BLaER1 (cell line): ENCODE data around the gene RAP1GAP.

Experiments
- H3K27ac ChIP-seq: shearing (Covaris generic); formaldehyde crosslinking; 2 replicates; pipeline ENCODE4 v1.8.1; 2022
- H3K27me3 ChIP-seq: shearing (Covaris generic); formaldehyde crosslinking; 2 replicates; pipeline ENCODE4 v1.8.1; 2022
- H3K36me3 ChIP-seq: shearing (Covaris generic); formaldehyde crosslinking; 2 replicates; pipeline ENCODE4 v1.8.1; 2022
- H3K4me1 ChIP-seq: shearing (Covaris generic); formaldehyde crosslinking; 2 replicates; pipeline ENCODE4 v1.8.1; 2022
- H3K4me2 ChIP-seq: shearing (Covaris generic); formaldehyde crosslinking; 2 replicates; pipeline ENCODE4 v1.8.1; 2022
- H3K4me3 ChIP-seq: shearing (Covaris generic); formaldehyde crosslinking; 2 replicates; pipeline ENCODE4 v1.8.1; 2022
- H3K9ac ChIP-seq: shearing (Covaris generic); formaldehyde crosslinking; 2 replicates; pipeline ENCODE4 v1.8.1; 2022
- H3K9me3 ChIP-seq: shearing (Covaris generic); formaldehyde crosslinking; 2 replicates; pipeline ENCODE4 v1.8.1; 2022
- H4K20me1 ChIP-seq: shearing (Covaris generic); formaldehyde crosslinking; 2 replicates; pipeline ENCODE4 v1.8.1; 2022
- Cebpa-rat ChIP-seq: shearing (Covaris generic); IDR thresholded peaks from 2 replicates; pipeline ENCODE4 v1.8.1; 2022

RAP1GAP gene

GRCh38 chr1:21701401-21701800, 32.2 kb upstream of the RAP1GAP start:
- Histone ChIP-seq H3K4me1 (peaks cover 11% of the 10 kb centered on the region), H3K36me3 (peaks cover 88% of the 10 kb centered on the region), H3K27me3 (no peaks in the 10 kb centered on the region), H3K9ac (no peak overlapping the region), H3K27ac (no peak overlapping the region), H3K9me3 (no peaks in the 10 kb centered on the region), H4K20me1 (0 out of 2 replicates have a peak, but pooled peaks cover 8% of the 10 kb centered on the region), H3K4me3 (no peak overlapping the region), H3K4me2 (no peak overlapping the region)
- no peak for TF ChIP-seq Cebpa-rat

- H3K36me3 ChIP-seq = peaks cover 88% of the 10 kb centered on the region
- no peak for TF ChIP-seq Cebpa-rat
- no peak overlapping the region for H3K9ac ChIP-seq
- H3K4me1 ChIP-seq = peaks cover 8% of the 10 kb centered on the region; the same call in 1 of the 2 replicates
- no peak overlapping the region for H3K4me2 ChIP-seq
- H3K4me3 ChIP-seq = no peak overlapping the region
- H3K27me3 ChIP-seq = no peaks in the 10 kb centered on the region
- no peaks in the 10 kb centered on the region for H3K9me3 ChIP-seq
- H3K27ac ChIP-seq = no peak overlapping the region
- 0 out of 2 replicates have a peak, but pooled peaks cover 4% of the 10 kb centered on the region for H4K20me1 ChIP-seq
Measured at GRCh38 chr1:21700094-21700493, 30.9 kb upstream of the RAP1GAP start.

DNA sequence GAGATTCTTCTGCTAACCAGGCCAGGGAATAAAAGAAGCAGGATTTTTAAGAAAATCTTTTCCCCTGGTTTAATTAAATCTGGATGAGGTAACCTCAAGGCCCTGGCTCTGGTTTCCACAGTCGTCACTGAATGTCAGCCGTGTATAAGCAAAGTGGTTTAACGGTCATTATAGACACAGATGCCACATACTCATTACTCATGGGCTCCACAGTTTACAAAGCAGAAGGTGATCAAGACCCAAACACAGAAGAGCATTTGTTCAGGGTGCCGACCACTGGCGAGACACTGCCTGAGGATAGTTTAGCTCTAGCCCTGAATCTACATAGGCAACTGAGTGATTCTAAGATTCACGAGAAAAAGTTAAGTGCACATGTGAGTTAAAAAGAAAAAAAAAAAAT, 27.8 kb upstream of the RAP1GAP start:
- Histone ChIP-seq H3K4me3 (no peak overlapping the region), H3K36me3 (peaks cover 90% of the 10 kb centered on the region), H3K27ac (no peak overlapping the region), H3K27me3 (no peaks in the 10 kb centered on the region), H3K9me3 (no peaks in the 10 kb centered on the region), H4K20me1 (0 out of 2 replicates have a peak, but pooled peaks cover 15% of the 10 kb centered on the region), H3K4me1 (peaks cover 8% of the 10 kb centered on the region; the same call in 1 of the 2 replicates), H3K4me2 (no peak overlapping the region), H3K9ac (no peak overlapping the region)
- no peak for TF ChIP-seq Cebpa-rat

DNA sequence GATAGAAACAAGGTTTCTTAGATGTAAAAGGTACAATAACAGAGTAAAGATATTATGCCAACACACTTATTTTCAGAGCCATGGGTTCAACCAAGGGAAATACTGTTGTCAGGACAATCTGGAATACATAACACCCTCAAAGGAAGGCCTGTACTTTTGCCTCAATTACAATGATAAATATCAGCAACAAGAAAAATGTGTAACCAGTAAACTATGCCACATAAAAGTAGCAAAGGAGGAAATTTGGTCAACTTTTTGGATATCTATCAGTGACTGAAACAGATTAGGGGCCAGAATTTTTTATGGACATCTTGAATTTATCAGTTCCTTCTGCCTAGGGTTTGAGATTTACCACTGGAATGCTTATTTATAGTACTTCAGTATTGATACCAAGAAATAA, 24.6 kb upstream of the RAP1GAP start:
- no peak overlapping the region for H3K27ac ChIP-seq
- no peak overlapping the region for H3K4me3 ChIP-seq
- no peaks in the 10 kb centered on the region for H3K9me3 ChIP-seq
- no peaks in the 10 kb centered on the region for H3K27me3 ChIP-seq
- no peak for TF ChIP-seq Cebpa-rat
- no peak overlapping the region for H3K9ac ChIP-seq
- H3K4me1 ChIP-seq = no peaks in the 10 kb centered on the region
- H3K36me3 ChIP-seq = peaks cover 88% of the 10 kb centered on the region
- H4K20me1 ChIP-seq = 0 out of 2 replicates have a peak, but pooled peaks cover 12% of the 10 kb centered on the region
- H3K4me2 ChIP-seq = no peak overlapping the region

DNA sequence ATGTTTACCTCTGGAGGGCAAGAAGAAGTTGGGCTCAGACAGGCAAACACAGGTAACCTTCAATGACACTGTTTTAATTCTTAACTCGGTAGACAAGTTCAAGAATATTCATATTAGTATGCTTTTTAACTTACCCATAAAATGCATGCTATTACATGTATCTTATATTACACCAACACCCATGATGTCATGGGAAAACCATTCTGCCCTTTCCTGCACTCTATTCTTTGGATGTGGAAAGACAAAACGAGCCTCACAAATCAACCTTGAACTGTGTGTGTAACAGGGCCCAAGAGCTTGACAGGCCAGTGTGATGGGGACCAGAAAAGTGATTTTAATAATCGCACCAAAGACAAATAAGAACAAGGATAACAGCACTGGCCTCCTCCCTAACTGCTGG, 22.6 kb upstream of the RAP1GAP start:
- H4K20me1 ChIP-seq = 0 out of 2 replicates have a peak, but pooled peaks cover 12% of the 10 kb centered on the region
- no peak overlapping the region for H3K9ac ChIP-seq
- no peak for TF ChIP-seq Cebpa-rat
- H3K4me3 ChIP-seq = no peak overlapping the region
- no peak overlapping the region for H3K4me2 ChIP-seq
- H3K36me3 ChIP-seq = peaks cover 95% of the 10 kb centered on the region
- H3K4me1 ChIP-seq = no peaks in the 10 kb centered on the region
- H3K27ac ChIP-seq = no peak overlapping the region
- H3K9me3 ChIP-seq = 0 out of 2 replicates have a peak, but pooled peaks cover under 1% of the 10 kb centered on the region
- no peaks in the 10 kb centered on the region for H3K27me3 ChIP-seq

- Histone ChIP-seq H3K4me3 (no peak overlapping the region), H3K4me1 (no peaks in the 10 kb centered on the region), H3K27ac (no peak overlapping the region), H4K20me1 (0 out of 2 replicates have a peak, but pooled peaks cover 12% of the 10 kb centered on the region), H3K36me3 (peaks cover 98% of the 10 kb centered on the region), H3K27me3 (no peaks in the 10 kb centered on the region), H3K4me2 (no peak overlapping the region), H3K9ac (no peak overlapping the region), H3K9me3 (peaks cover 19% of the 10 kb centered on the region)
- no peak for TF ChIP-seq Cebpa-rat
Measured at GRCh38 chr1:21689661-21690372, 20.7 kb upstream of the RAP1GAP start.

GRCh38 chr1:21687081-21687529, 17.9 kb upstream of the RAP1GAP start:
- no peak for TF ChIP-seq Cebpa-rat
- Histone ChIP-seq H3K27ac (no peak overlapping the region), H4K20me1 (0 out of 2 replicates have a peak, but pooled peaks cover 3% of the 10 kb centered on the region), H3K9ac (no peak overlapping the region), H3K36me3 (peaks cover 98% of the 10 kb centered on the region), H3K27me3 (no peaks in the 10 kb centered on the region), H3K4me1 (no peaks in the 10 kb centered on the region), H3K4me3 (no peak overlapping the region), H3K4me2 (no peak overlapping the region), H3K9me3 (peaks cover 21% of the 10 kb centered on the region)

DNA sequence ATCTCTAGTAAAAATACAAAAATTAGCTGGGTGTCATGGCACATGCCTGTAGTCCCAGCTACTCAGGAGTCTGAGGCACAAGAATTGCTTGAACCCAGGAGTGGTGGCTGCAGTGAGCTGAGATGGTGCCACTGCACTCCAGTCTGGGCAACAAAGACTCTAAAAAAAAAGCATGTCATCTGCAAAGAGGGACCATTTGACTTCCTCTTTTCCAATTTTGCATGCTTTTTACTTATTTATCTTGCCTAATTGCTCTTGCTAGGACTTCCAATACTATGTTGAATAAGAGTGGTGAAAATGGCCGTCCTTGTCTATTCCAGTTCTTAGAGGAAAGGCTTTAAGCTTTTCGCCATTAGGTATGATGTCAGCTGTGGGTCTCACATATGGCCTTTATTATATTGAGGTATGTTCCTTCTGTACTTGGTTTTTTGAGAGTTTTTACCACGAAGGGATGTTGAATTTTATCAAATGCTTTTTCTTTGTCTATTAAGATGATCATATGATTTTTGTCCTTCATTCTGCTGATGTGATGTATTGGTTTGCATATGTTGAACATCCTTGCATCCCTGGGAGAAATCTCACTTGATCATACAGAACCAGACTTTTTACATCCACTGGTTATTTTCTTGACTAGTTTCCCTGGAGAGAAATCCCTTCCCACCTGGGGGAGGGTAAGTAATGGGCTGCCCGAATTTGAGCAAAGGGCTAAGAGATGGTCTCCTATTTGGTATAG, 17.0 kb upstream of the RAP1GAP start:
- H3K9me3 ChIP-seq = peaks cover 21% of the 10 kb centered on the region
- H3K9ac ChIP-seq = no peak overlapping the region
- no peaks in the 10 kb centered on the region for H4K20me1 ChIP-seq
- peaks cover 98% of the 10 kb centered on the region for H3K36me3 ChIP-seq
- H3K27me3 ChIP-seq = no peaks in the 10 kb centered on the region
- H3K4me3 ChIP-seq = no peak overlapping the region
- no peaks in the 10 kb centered on the region for H3K4me1 ChIP-seq
- TF ChIP-seq Cebpa-rat = no peak
- H3K27ac ChIP-seq = no peak overlapping the region
- no peak overlapping the region for H3K4me2 ChIP-seq

GRCh38 chr1:21681426-21681825, 12.3 kb upstream of the RAP1GAP start:
- H3K36me3 ChIP-seq = peaks cover 84% of the 10 kb centered on the region
- H3K9me3 ChIP-seq = peaks cover 17% of the 10 kb centered on the region
- no peak for TF ChIP-seq Cebpa-rat
- H3K9ac ChIP-seq = no peak overlapping the region
- no peaks in the 10 kb centered on the region for H3K27me3 ChIP-seq
- no peak overlapping the region for H3K4me3 ChIP-seq
- H3K4me1 ChIP-seq = peaks cover 9% of the 10 kb centered on the region
- peaks cover 6% of the 10 kb centered on the region; the same call in 1 of the 2 replicates for H4K20me1 ChIP-seq
- no peak overlapping the region for H3K4me2 ChIP-seq
- no peak overlapping the region for H3K27ac ChIP-seq

DNA sequence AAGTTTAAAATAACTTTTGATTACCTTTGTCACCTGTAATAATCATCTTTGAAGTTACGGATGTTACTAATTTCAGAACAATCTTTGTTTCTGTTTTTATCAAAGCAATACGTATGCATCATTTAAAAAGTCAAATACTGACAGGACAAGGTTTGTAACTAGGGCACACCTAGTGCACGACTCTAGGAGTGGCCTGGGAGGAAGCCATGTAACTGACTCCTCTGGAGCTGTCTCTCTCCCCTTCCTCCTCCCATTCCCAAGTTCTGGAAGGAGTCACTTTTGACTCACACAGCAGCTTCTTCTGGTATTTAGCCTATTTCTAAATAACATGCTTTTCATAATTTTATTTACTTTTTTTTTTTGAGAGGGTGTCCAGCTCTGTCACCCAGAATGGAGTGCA, 11.8 kb upstream of the RAP1GAP start:
- no peaks in the 10 kb centered on the region for H3K27me3 ChIP-seq
- H3K9me3 ChIP-seq = peaks cover 13% of the 10 kb centered on the region
- H3K27ac ChIP-seq = no peak overlapping the region
- peaks cover 6% of the 10 kb centered on the region; the same call in 1 of the 2 replicates for H4K20me1 ChIP-seq
- no peak overlapping the region for H3K4me2 ChIP-seq
- no peak for TF ChIP-seq Cebpa-rat
- H3K36me3 ChIP-seq = peaks cover 79% of the 10 kb centered on the region
- no peak overlapping the region for H3K9ac ChIP-seq
- no peak overlapping the region for H3K4me3 ChIP-seq
- H3K4me1 ChIP-seq = peaks cover 14% of the 10 kb centered on the region
